Esophagus mucosa (tissue), 1 donor: Measurements from ENCODE around the gene CDH4. TPM values are rescaled to one million over a fixed set of nuclear protein-coding genes. Genes with fewer than 3 reads are reported as not detected.

Source experiments
- ATAC-seq: fragments of 200-7000 bp; cut with Tn5 transposase; one replicate; pipeline ENCODE4 v1.9.1; 2020
- total RNA-seq: library from RNA; stranded (reverse); gene quantifications from one replicate; pipeline ENCODE4 v1.2.4, GENCODE V29; 2023
- donor health status: DM: yes; HTN: yes; CAD: no.

Gene CDH4
- total RNA-seq, 1 donor from 2014 or later, result not detected

DNA sequence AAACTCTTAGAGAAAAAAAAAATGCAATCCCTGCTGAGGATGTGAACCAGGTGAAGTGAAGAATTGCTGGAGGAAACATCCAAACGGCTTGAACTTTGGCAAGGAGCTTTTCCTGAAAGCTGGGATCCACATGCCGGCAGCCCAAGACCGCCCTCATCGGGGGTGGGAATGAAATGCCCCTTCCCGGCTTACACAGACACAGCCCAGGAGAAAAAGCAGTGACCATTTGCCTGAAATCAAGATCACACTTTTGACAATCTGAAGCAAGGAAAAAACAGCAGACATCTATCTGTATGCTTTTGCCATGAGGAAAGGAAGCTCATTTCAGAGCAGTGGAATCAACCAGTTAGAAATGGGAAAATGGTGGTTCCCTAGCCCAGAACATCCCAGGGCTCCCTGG lies 559.1 kb downstream of the CDH4 start:
- ATAC-seq, result no peak

DNA sequence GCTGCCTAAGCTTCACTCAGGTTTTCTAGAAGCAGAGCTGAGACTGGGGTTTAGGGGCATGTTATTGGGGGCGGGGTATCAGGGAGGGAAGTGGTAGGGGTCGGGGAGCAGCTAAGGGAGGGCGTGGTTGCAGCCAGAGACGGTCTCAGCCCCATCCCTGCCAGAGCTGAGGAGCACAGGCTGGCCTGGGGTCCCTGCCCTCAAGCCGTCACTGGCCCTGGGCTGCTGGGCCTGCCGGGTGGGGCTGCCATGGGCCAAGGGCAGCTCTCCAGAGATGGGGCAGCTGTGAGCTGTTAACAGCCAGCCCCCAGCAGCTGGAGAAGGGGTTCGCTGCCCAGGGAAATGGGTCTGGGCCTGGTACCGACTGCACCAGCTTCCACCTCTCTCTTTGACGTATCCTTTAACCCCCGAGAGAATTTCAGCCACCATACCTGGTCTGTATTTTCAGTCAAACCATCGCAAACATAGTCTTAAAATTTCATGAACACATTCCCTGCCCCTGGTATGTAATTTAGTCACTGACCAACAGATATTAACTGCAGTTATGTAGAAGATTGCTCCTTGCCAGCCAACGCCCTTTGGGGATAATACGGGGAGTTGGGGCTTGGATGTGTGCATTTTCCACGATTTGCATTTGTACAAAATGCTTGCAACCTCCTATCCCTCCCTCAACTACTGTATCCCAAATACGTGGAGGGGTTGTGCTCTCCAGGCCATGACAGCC lies 560.2 kb downstream of the CDH4 start:
- no peak for ATAC-seq

DNA sequence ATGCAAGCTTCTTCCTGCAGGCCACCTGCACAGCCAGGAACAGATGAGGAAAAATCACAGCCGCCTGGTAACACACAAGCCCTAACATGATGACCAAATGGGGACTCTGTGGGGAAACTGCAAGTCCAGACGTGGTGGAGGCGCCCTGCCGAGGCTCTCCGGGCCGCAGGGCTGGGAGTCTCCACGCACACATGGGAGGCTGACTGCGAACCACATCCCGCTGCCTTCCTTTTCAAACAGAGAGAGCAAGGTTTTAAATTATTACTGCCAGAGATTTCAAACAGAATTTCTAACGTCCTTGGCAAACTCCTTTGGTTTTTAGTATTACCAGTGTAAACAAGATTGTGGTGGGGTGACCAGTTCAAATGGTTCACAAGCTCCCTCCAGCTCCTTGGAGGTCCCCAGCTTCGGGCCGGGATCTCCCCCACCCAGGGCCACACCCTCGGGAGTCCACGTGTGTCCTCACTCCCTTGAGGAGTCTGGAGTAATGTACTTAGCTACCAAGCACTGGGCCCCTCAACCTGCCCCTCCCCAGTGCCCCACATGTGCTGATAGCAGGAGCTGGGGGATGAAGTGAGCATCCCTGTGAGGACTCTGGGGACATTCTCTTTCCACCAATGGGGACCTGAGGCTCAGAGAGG lies 560.9 kb downstream of the CDH4 start:
- peak; percentile 54 for ATAC-seq

DNA sequence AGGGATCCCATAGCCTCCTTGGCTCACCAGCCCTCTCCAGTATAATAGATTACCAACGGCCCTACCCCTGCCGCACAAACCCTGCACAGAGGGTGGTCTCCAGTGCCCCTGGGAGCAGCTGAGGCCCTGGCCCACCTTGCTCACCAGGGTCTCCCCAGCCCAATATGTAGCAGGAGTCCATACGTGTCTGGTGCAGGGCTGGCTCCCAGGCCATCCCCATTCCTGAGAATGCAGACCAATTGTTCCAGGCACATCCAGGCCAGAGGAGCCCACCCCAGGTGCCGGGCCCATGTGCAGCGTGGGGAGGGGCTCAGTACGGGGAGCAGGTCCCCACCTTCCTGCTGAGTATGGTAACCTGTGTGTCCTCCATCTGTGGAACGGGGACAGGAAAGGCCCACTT lies 561.7 kb downstream of the CDH4 start:
- no peak for ATAC-seq

DNA sequence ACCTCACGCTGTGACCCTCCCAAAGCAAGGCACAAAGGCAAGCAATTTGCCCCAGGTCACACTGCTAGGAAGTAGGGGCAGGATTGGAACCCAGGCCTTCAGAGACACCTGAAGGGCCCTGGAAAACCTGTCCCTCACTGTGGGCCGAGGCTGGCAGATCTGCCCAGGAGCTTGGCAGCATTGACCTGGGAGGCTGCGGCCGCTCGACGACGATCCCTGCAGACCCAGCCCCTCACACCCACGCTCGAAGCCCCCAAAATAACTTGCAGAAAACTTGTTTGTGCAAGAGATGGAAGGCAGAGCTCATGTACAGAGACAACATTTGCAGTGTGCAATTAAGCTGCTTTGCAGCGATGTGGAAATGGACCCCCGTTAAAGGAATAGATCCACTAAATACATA lies 562.2 kb downstream of the CDH4 start:
- ATAC-seq, result no peak

DNA sequence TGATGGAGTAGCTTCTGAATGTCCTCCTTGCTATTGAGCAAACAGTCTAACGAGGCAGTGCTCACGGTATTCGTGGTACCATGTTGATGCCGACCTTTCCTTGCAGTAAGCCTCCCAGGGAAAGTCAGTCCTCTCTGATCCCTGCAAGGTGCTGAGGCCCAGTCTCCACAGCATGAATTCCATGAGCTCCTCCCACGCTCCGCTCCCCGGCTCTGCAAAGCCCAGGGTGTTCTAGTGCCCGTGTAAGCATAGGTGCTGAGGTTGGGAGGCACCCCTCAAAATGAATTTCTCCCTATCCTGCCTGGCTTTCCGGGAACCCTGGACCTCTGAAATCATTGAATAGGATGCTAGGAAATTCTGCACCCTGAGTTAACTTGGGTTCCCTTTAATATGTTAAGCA lies 562.7 kb downstream of the CDH4 start:
- no peak for ATAC-seq

DNA sequence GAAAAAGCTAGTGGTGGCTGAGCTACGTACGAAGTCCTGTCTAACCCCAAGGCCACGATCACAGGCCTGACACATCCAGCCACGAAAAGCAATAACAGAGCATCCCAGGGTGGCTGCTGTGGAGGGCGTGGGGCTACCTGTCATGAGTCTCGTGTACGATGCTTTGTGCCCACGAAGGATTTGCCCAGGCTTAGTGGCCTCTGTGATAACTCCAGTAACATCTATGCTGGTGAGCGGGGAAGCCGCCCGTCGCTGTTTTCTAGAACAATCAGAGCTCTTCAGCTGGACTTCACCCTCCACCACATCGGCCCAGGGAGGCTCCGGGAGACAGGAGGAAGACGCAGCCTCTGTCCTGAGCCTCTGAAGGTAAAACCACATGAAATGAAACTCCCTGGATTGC lies 563.1 kb downstream of the CDH4 start:
- no peak for ATAC-seq

DNA sequence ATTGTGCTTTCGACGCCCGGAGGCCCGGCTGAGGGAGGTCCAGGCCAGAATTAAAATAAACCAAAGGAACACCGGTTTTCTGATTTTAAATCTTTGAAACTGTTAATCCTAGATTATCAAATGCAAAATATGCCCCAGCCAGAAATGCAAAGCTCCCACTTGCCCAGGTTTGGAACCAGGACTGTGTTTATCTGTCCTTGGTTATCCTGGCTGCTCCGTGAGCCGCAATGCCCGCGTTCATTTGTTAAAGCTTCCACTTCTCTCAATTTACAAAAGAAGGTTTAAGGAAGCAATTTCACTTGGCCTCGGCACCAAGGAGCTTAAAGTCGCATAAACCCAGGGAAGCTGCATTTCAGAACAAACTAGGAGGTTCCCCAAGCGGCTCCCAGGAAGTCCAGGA lies 563.6 kb downstream of the CDH4 start:
- no peak for ATAC-seq

DNA sequence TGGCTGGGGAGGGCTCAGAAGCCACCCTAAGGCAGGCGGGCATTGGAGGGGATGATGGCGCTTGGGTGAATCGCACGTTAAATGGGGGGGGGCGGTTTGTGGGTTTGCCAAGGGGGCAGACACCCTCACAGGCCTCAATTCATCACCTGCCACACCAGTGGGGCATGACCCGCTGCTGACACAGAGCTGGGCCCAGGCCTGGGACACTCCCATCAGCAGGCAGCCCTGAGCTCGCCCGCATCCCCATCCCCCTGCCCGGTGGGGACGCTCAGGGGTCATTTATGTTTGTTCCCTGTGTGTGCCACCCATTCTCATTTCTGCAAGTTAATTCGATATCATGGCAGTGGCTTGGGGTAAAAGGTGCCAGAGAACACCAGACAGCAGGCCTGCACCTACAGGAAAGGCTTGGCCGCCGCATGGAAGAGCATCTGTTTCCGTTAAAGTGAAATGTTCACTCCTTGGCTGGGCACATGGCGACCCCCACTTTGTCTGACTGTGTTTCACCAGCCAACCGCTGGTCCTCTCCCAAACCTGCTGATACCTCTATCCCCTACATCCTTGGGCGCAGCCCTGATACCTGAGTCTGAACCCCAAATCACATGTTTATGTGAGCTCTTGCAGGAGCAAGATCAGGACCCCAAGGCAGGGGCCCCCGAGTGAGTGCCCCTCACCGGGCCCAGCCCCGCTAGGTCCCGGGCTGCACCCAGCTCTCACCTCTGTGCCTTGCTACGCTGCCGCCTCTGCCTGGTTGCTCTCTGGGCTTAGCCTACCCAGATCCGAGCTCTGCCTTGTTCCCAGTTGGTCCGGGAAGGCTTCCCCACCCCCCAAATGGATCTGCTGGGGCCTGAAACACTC lies 564.8 kb downstream of the CDH4 start:
- no peak for ATAC-seq

DNA sequence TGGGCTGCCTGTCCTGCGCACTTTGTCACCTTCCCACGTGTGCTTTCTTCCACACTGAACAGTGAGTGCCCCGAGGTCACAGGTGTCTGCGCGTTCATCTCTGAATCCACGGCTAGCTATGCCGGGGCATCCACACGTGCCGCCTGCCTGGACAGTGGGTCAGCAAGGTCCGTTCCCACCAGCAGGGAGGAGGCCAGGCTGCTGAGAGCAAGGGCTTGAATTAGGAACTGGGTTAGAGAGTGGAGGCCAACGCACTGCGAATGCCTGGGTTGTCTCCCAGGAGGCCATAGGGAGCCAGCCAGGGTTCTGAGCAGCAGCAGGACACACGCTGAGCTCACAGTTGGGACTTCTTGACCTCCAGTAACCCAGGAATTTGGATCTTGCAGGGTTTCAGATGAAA lies 565.5 kb downstream of the CDH4 start:
- ATAC-seq, result no peak

DNA sequence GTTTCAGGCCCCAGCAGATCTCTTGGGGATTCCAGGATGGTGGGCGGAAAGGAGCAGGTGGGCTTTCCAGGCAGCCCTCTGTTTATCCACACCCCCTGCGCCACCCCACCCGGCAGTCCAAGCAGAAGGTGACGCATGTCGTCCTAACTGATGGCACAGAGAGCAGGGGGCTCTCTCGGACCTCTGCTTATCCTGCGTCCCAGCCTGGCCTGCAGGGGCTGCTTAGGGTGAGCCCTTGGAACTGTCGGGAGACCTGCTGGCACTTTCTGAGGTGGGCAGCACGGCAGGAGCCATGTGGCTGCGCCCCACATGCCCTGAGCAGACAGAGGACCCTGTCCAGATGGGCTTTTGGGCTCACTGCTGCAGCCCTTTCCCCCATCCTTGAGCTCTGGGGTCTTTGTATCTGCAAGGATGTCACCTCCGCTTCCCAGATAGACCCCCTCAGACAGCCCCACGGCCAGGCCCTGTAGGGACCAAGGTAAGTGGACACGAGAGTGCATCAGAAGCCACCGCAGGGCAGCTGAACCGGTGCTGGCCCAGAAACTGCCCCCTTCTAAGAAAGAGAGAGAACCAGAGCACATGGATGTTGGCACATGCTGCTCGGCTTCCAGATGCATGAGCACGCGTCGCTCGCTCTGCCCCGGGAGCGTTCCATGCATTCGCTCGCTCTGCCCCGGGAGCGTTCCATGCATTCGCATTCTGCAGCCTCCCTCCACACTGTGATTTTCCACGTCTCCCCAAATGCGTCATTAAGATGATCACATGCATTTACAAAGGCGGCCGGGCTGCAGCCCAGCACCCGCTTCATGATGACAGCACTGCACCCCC lies 566.9 kb downstream of the CDH4 start:
- ATAC-seq, result no peak

DNA sequence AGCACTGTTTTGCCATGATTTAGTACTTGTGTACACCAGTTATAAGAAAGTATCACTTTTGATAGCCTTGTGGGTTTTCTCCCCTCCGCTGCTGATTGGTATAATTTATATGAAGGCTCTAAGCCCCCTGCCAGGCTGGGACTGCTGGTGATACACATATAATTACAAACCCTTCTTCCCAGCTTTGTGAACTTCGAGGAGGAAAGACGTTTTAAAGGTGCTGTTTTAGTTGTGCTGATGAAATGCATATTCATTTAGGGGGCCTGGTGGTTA lies 567.4 kb downstream of the CDH4 start:
- no peak for ATAC-seq

DNA sequence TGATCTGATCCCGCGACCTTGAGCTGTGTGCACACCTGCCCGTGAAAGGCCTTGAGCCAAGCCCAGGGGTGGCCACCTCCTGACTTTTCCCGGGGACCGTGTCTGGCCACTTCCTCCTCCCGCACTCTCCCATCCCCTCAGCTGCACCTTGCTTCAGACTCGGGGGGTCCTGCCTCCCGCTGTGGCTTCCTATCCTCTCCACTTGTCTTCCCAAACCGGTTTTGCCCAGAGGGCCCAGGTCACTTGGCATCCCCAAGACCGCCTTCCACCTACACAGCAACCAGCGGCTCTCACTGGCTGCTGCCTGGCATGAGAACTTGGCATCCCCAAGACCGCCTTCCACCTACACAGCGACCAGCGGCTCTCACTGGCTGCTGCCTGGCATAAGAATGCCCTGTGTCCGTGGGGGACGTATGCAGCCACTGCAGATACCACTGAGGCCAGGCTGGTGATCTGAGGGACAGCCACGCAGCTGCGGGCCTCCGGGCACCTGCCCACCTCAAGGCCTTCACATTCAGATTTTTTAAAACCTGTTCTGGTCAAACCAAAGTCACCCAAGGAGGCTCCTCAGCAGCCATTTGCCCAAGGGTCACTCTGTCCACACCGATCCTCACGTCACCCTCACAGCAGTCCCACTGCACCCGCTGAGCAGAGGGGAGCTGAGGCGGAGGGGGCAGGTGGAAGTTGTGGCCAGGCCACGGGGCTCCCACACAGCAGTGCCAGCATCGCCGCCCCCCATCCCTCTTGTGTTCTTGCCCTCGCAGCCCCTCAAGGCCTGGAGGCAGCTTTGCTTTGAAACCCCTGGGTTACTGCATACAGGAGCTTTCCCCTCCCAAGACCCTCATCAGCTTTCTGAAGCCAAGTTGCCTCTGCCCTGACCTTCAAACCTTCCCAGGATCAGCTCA lies 568.1 kb downstream of the CDH4 start:
- no peak for ATAC-seq

DNA sequence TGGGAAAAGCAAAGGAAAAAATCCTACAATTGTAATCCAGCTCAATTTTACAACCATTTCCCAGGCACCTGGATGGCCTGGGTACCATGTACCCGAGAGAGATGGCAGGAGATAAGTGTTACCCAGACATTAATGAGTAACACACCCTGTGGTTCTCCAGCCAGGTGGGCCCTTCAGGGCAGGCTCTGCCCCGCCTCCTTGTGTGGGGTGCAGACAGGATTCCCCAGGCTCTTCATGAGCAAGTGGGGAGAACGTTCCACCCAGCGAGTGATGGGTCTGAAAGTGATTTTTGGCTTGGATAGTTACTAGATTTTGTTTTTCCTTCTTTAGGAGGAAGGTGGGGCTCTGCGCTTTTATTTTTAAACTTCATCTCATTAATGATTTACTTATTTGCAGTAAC lies 569.7 kb downstream of the CDH4 start:
- no peak for ATAC-seq

DNA sequence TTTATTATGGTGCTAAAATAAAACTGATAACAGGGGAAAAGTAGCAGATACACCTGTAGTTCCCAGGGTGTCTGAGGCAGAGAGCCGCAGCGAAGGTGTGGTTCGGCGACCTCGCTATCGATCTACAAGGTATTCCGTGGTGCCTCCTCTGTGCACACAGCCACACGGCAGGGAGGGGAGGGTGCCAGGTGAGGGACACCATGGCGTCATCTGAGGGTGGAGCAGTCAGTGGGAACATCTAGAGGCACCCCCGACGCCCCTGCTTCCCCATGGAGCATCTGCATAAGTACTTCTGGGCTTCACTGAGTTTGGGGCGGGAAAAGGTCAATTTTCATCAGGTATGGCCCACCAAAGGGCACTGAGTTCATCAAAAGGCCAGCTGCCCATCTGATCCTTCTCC lies 570.3 kb downstream of the CDH4 start:
- ATAC-seq, result no peak

DNA sequence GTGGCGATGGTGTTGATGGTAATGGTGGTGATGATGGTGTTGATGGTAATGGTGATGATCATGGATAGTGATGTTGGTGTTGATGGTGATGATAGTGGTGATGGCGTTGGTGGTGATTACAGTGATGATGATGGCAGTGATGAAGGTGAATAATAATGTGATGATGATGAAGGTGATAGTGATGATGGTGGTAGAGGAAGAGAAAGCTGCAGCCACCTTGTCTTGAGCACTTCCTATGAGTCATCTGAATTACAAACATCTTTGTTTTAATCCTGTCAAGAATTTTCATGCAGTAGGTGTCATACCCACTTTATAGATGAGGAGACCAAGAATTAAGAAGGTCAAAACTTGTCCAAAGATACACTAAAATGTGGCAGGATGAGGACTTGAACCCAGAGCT lies 571.2 kb downstream of the CDH4 start:
- no peak for ATAC-seq

DNA sequence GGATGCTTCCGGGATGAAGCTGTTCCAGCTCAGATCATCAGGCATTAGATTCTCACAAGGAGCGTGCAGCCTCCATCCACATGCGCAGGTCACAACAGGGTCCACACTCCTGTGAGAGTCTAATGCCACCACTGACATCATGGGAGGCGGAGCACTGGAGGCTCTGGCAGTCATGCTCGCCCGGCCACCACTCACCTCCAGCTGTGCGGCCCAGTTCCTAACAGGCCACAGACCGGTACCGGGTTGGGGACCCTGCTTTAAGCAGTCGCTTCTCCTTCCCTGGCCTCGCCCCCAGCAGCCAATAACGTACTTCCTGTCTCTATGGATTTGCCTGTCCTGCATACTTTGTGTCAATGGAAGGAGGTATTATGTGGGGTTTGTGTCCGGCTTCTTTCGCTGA lies 576.8 kb downstream of the CDH4 start:
- ATAC-seq, result no peak

DNA sequence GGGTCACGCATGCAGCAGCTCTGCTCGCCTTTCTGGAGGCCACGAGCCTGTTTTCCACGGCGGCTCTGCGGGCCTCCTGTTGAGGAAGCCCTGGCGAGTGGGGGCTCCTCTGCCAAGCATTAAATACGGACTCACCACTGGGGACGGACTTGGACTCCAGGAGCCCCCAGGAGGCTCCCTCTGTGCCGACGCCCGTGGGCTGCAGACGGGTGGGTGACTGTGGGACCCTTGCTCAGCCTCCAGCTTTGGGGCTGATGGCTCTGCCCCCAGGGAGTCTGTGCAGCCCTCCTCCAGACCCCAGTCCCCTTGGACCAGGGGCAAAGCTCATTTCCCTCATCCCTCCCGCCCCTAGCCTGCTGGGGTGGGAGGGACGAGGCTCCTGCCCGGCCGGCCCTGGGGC lies 577.5 kb downstream of the CDH4 start:
- no peak for ATAC-seq

DNA sequence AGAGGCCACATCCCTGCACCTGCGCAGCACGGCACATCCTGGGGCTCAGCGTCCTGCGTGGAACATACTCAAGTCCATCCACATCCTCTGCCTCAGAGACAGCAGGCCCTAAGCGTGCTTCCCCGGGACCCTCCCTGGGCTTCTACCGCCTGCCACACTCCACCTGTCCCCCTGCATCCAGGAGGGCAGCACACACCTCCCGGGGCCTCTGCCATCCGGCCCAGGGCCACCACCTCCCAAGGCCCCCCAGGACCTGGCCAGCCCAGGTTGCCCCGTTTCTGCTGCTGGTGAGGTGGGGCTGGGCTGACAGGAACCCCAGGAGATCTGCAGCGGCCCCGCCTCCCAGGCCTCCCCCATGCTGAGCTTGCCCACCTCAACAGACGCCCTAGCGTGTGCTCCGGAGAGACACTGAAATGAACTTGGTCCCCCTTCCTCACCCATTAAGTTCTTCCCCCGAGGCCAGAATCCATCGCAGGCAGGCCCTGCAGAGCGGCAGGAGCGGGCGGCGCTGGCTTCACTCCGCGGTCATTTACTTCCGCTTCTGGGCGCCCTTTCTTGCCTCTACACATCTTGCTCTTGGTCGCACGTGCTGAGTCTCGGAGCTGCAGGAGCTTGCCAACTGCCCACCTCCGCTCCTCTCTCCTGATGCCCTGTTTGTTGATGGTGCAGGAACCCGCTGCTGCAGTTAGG lies 578.3 kb downstream of the CDH4 start:
- no peak for ATAC-seq

DNA sequence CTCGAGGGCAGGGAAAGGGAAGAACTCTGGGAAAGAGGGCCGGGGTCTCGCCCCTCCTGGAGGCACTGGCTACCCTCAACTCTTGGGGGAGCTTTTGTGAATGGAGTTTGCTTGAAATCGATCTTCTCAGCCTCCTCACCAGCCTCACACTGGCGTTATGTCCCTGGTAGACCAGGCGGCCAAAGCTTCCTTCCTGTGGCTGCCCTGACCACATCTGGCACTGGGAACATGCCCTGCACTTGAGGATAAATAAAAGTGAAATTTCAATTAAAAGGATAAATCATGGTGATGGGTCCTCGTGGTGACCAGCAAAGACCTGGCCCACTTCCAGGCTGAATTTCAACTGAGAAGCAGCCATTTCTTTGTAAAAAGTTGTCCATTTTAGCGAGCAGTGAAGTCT lies 578.9 kb downstream of the CDH4 start:
- no peak for ATAC-seq

DNA sequence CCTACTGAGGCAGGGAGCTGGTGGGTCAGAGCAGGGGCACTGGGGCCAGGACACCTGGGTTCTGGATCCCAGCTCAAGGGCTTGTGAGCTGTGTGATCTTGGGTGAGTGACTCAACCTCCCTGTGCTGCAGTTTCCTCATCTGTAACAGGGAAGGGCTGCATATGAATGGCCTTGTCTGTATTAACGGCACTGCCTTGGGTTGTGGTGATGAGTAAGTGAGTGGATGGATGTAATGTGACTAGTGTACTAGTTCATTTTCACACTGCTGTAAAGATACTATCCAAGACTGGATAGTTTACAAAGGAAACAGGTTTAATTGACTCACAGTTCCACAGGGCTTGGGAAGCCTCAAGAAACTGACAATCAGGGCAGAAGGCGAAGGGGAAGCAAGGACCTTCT lies 580.1 kb downstream of the CDH4 start:
- no peak for ATAC-seq
